Kidney (tissue), 14 donors: ENCODE data around the gene ARRDC5. TPM values are rescaled to one million over a fixed set of nuclear protein-coding genes. Genes with fewer than 3 reads are reported as not detected.
A peak's percentile ranks its signal among the peaks of the same experiment; 100 is the strongest.

ENCODE experiments used
- DNase-seq, 5 donors: peaks; one replicate each; pipeline ENCODE4 v3.0.0-alpha.2; 2013 to 2020
- FAIRE-seq: peaks from 2 replicates; lab custom pipeline; 2012; peaks lifted over from hg19 to GRCh38; lab: Jason Lieb, UNC
- H3K27ac ChIP-seq, 2 donors: one replicate each; pipeline ENCODE4 v1.7.0; 2013; ENCODE audit warnings: low read depth in 2 of 2, low read length in 2 of 2, inconsistent platforms in 1 of 2
- H3K27me3 ChIP-seq: one replicate; pipeline ENCODE4 v1.7.1; 2013; ENCODE audit warnings: low read length, inconsistent platforms; ENCODE audit not compliant: control insufficient read depth, insufficient read depth
- H3K36me3 ChIP-seq, 3 donors: one replicate each; pipeline versions ENCODE4 v1.7.0 to v1.7.1; 2013; ENCODE audit warnings: low read length in 3 of 3, control low read depth in 1 of 3, inconsistent platforms in 1 of 3; ENCODE audit not compliant: insufficient read depth in 3 of 3, control insufficient read depth in 2 of 3
- H3K4me1 ChIP-seq, 3 donors: one replicate each; pipeline versions ENCODE4 v1.7.0 to v1.7.1; 2013; ENCODE audit warnings: low read length in 3 of 3, inconsistent platforms in 1 of 3, low read depth in 1 of 3; ENCODE audit not compliant: control insufficient read depth in 2 of 3, insufficient read depth in 2 of 3
- H3K4me3 ChIP-seq, 3 donors: one replicate each; pipeline versions ENCODE4 v1.7.0 to v1.8.1; 2013; ENCODE audit warnings: low read length in 3 of 3, control low read depth in 1 of 3, inconsistent platforms in 1 of 3
- H3K9ac ChIP-seq, 3 donors: one replicate each; pipeline versions ENCODE4 v1.7.0 to v1.7.1; 2013; ENCODE audit warnings: low read length in 3 of 3, control low read depth in 1 of 3, inconsistent platforms in 1 of 3
- H3K9me3 ChIP-seq, 3 donors: one replicate each; pipeline versions ENCODE4 v1.7.0 to v1.7.1; 2013; ENCODE audit warnings: low read length in 3 of 3, control low read depth in 1 of 3, inconsistent platforms in 1 of 3; ENCODE audit not compliant: control insufficient read depth in 2 of 3, insufficient read depth in 1 of 3
- intact Hi-C: fragments of 100-400 bp; cut with DNase I; formaldehyde crosslinking; loops from one replicate; pipeline ENCODE4 v1.11.1; 2022
- polyA plus RNA-seq: library from polyadenylated mRNA; stranded (reverse); fragments of 350-450 nt; fragmentation: Illumina TruSeq; extraction: RNeasy Lipid Tissue Mini Kit (QIAGEN cat#74804); gene quantifications from one replicate; pipeline ENCODE4 v1.2.3, GENCODE V29; 2014; ENCODE audit warnings: low read depth, low replicate concordance; ENCODE audit not compliant: insufficient read depth
- total RNA-seq: library from RNA; stranded (reverse); fragmentation: NEBNext Ultra II Directional; extraction: Animal tissue kit (Norgen Biotek cat#: 25700); gene quantifications from one replicate; pipeline ENCODE4 v1.2.1, GENCODE V29; 2021
- TF ChIP-seq, protein P1 (sequence below): IDR thresholded peaks from 3 replicates; pipeline ENCODE4 v1.5.1; 2012; ENCODE audit warnings: mild to moderate bottlenecking, moderate library complexity, borderline replicate concordance; ENCODE audit not compliant: insufficient read depth; ENCODE audit errors: extremely low read depth
- donor health status: control.
- donor health status: control.
- donor health status: control.
- donor health status: control.
- donor health status: control.
- donor health status: DM: yes; HTN: yes; CAD: no.
- donor health status: Normal renal cell carcinoma (clear cell type).

ARRDC5 gene
- total and polyA plus RNA-seq, 2 donors from 2014 or later = 1.4 TPM; not detected in 1

DNA sequence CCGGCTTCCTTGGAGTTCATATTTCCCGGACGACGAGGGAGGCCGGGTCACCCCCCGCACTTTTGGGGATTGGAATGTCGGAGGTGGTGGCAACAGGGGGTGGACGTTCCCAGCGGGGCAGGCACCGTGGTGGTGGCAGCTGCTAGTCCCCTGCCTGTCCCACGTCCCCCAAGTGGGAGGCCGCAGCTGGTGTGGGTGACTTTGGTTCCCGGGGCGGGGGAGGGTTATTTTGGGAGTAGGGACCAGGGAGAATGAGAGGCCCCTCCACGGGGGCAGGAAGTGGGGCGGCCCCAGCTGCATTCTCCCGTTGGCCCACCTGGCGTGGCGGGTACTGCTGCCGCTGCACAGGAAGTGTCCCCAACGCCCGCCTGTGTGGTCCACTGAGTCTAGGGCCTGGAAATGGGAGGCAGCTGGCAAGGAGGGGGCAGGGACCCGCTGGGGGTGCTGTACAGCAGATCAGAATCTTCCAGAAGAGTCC lies 24.2 kb downstream of the ARRDC5 start:
- H3K9ac ChIP-seq = no peak overlapping the region
- no peak overlapping the region for H3K27ac ChIP-seq
- H3K27me3 ChIP-seq = no peaks in the 10 kb centered on the region
- H3K4me3 ChIP-seq = no peak overlapping the region
- no peaks in the 10 kb centered on the region for H3K36me3 ChIP-seq
- H3K9me3 ChIP-seq = no peaks in the 10 kb centered on the region
- peak in 3 of 5 donors; percentile 55 to 72 (median 59) for DNase-seq
- TF ChIP-seq, protein P1, sequence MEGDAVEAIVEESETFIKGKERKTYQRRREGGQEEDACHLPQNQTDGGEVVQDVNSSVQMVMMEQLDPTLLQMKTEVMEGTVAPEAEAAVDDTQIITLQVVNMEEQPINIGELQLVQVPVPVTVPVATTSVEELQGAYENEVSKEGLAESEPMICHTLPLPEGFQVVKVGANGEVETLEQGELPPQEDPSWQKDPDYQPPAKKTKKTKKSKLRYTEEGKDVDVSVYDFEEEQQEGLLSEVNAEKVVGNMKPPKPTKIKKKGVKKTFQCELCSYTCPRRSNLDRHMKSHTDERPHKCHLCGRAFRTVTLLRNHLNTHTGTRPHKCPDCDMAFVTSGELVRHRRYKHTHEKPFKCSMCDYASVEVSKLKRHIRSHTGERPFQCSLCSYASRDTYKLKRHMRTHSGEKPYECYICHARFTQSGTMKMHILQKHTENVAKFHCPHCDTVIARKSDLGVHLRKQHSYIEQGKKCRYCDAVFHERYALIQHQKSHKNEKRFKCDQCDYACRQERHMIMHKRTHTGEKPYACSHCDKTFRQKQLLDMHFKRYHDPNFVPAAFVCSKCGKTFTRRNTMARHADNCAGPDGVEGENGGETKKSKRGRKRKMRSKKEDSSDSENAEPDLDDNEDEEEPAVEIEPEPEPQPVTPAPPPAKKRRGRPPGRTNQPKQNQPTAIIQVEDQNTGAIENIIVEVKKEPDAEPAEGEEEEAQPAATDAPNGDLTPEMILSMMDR = no peak
- FAIRE-seq = no peak
- intact Hi-C loops = loop anchor here (5.0 kb wide), 1 partner anchor 34 kb away; no protein-coding TSS in a partner anchor
- H3K4me1 ChIP-seq = no peaks in the 10 kb centered on the region

DNA sequence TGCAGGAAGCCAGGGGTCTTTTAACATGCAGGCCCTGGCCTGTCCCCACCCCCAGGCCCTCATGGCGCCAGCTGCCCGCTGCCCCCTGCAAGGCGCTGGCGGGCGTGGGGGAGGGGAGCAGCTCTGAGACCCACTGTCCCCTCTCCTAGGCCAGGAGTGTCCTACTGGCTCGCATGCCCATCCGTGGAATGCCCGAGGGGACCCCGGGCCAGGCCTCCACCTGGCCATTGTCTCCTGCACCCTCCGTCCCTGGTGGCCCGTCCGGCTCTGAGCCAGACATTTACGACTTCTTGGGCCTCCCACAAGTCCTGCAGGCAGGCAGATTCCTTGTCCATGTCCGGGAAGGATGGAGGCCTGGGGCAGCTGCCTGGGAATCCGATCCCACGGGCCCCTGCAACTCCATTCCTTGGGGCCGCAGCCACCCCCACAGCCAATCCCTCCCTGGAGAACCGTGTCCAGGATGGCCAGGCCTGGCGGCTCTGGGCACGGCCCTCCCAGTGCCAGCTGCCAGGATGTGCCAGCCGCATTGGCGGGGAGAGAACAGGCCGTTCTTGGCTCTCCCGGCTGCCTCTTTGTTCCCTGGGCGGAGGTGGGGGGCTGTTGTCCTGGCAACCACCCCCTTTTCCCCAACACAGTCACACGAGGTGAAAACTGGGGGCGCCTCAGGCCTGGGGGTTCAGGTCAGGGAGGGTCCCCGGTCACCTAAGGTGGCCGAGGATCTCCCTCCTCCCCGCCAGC lies 24.8 kb downstream of the ARRDC5 start:
- FAIRE-seq (no peak), DNase-seq (peak; percentile 64 to 80 (median 74))
- Histone ChIP-seq H3K9me3 (no peaks in the 10 kb centered on the region), H3K27ac (no peak overlapping the region), H3K27me3 (no peaks in the 10 kb centered on the region), H3K4me1 (no peaks in the 10 kb centered on the region), H3K9ac (no peak overlapping the region), H3K36me3 (no peaks in the 10 kb centered on the region), H3K4me3 (no peak overlapping the region)
- intact Hi-C loops = loop anchor here (5.0 kb wide), 1 partner anchor 34 kb away; no protein-coding TSS in a partner anchor
- TF ChIP-seq, protein P1 = no peak

DNA sequence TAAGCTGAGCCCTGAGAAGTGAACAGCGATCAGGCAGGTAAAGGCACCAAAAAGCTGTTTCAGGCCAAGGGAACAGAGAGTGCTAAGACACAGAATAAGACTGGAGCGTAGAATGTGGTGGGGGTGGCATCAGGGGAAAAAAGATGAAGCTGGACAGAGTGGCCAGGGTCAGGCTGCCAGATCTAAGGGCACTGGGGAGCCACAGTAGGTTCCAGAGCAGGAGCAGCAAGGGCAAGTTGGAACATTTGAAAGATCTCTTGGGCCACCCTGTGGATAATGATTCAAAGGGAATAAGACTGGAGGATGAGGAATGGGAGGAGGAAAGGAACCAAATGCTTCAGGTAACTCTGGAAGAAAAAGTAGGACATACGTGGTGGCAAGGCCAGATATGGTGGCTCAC lies 28.8 kb downstream of the ARRDC5 start:
- Histone ChIP-seq H3K9me3 (no peaks in the 10 kb centered on the region), H3K27ac (no peak overlapping the region), H3K4me1 (no peaks in the 10 kb centered on the region), H3K4me3 (no peak overlapping the region), H3K9ac (no peak overlapping the region), H3K27me3 (no peaks in the 10 kb centered on the region), H3K36me3 (no peaks in the 10 kb centered on the region)
- TF ChIP-seq, protein P1 = no peak
- DNase-seq = no peak
- intact Hi-C loops = loop anchor here (5.0 kb wide), 1 partner anchor 158 kb away; no protein-coding TSS in a partner anchor
- no peak for FAIRE-seq
